Activated T-helper 17 cell treated with anti-CD3 and anti-CD28 coated beads, Interleukin-2, amount 50 U/mL, for 72 hours (primary cell): Measurements from ENCODE around the gene B3GNT5. TPM values are rescaled to one million over a fixed set of nuclear protein-coding genes. Genes with fewer than 3 reads are reported as not detected.

Experiments used
- ATAC-seq: fragments of 150-1000 bp; cut with Tn5 transposase; replicated peaks from 2 replicates; pipeline ENCODE4 v1.10.0; 2021; ENCODE audit warnings: mild to moderate bottlenecking, moderate library complexity
- H3K27ac Mint-ChIP-seq: one replicate; pipeline ENCODE4 v1.8.0; 2022; ENCODE audit warnings: mixed read lengths
- H3K27me3 Mint-ChIP-seq: one replicate; pipeline ENCODE4 v1.8.0; 2022; ENCODE audit warnings: mixed read lengths
- H3K36me3 Mint-ChIP-seq: one replicate; pipeline ENCODE4 v1.8.0; 2022; ENCODE audit warnings: low read depth, mild to moderate bottlenecking, mixed read lengths
- H3K4me1 Mint-ChIP-seq: one replicate; pipeline ENCODE4 v1.8.0; 2022; ENCODE audit warnings: mixed read lengths
- H3K4me3 Mint-ChIP-seq: one replicate; pipeline ENCODE4 v1.8.0; 2022; ENCODE audit warnings: mild to moderate bottlenecking, mixed read lengths
- H3K9me3 Mint-ChIP-seq: one replicate; pipeline ENCODE4 v1.8.0; 2022; ENCODE audit warnings: mixed read lengths
- total RNA-seq, 2 donors: library from RNA; stranded (reverse); gene quantifications; one replicate each; pipeline ENCODE4 v1.2.3, GENCODE V29; 2022

B3GNT5 gene
- total RNA-seq, 2 donors from 2014 or later, result 1.4 to 7.1 TPM

GRCh38 chr3:183283886-183284285 is 30.8 kb downstream of the B3GNT5 start:
- Mint-ChIP-seq H3K27ac (peak overlapping the region; percentile 89), H3K4me1 (peaks cover 23% of the 10 kb centered on the region), H3K9me3 (no peaks in the 10 kb centered on the region), H3K36me3 (peaks cover 5% of the 10 kb centered on the region), H3K4me3 (peak overlapping the region; percentile 31), H3K27me3 (no peaks in the 10 kb centered on the region)
- no peak for ATAC-seq

- no peak for ATAC-seq
- Mint-ChIP-seq H3K9me3 (no peaks in the 10 kb centered on the region), H3K4me1 (peaks cover 23% of the 10 kb centered on the region), H3K4me3 (peak overlapping the region; percentile 78), H3K27me3 (no peaks in the 10 kb centered on the region), H3K27ac (peak overlapping the region; percentile 89), H3K36me3 (peaks cover 9% of the 10 kb centered on the region)
Measured at GRCh38 chr3:183284570-183284969, 31.5 kb downstream of the B3GNT5 start.

- Mint-ChIP-seq H3K27ac (peak overlapping the region; percentile 89), H3K9me3 (no peaks in the 10 kb centered on the region), H3K4me3 (peak overlapping the region; percentile 78), H3K36me3 (peaks cover 9% of the 10 kb centered on the region), H3K27me3 (no peaks in the 10 kb centered on the region), H3K4me1 (peaks cover 23% of the 10 kb centered on the region)
- no peak for ATAC-seq
Measured at GRCh38 chr3:183285318-183285717, 32.3 kb downstream of the B3GNT5 start.

- peak overlapping the region; percentile 89 for H3K27ac Mint-ChIP-seq
- H3K4me3 Mint-ChIP-seq, result peak overlapping the region; percentile 78
- H3K9me3 Mint-ChIP-seq, result no peaks in the 10 kb centered on the region
- H3K36me3 Mint-ChIP-seq, result peaks cover 15% of the 10 kb centered on the region
- peaks cover 23% of the 10 kb centered on the region for H3K4me1 Mint-ChIP-seq
- ATAC-seq, result peak; percentile 89
- H3K27me3 Mint-ChIP-seq, result no peaks in the 10 kb centered on the region
Measured at GRCh38 chr3:183285828-183286457, 32.9 kb downstream of the B3GNT5 start.

GRCh38 chr3:183287301-183287971 is 34.4 kb downstream of the B3GNT5 start:
- ATAC-seq, result peak; percentile 51
- peak overlapping the region; percentile 89 for H3K27ac Mint-ChIP-seq
- no peaks in the 10 kb centered on the region for H3K9me3 Mint-ChIP-seq
- H3K4me3 Mint-ChIP-seq, result peak overlapping the region; percentile 78
- peaks cover 22% of the 10 kb centered on the region for H3K36me3 Mint-ChIP-seq
- H3K4me1 Mint-ChIP-seq, result peaks cover 27% of the 10 kb centered on the region
- no peaks in the 10 kb centered on the region for H3K27me3 Mint-ChIP-seq

GRCh38 chr3:183288117-183288516 is 35.1 kb downstream of the B3GNT5 start:
- no peaks in the 10 kb centered on the region for H3K9me3 Mint-ChIP-seq
- peaks cover 22% of the 10 kb centered on the region for H3K36me3 Mint-ChIP-seq
- H3K27ac Mint-ChIP-seq, result no peak overlapping the region
- no peaks in the 10 kb centered on the region for H3K27me3 Mint-ChIP-seq
- H3K4me3 Mint-ChIP-seq, result no peak overlapping the region
- H3K4me1 Mint-ChIP-seq, result peaks cover 27% of the 10 kb centered on the region
- ATAC-seq, result no peak

GRCh38 chr3:183290216-183290615 is 37.2 kb downstream of the B3GNT5 start:
- Mint-ChIP-seq H3K36me3 (peaks cover 27% of the 10 kb centered on the region), H3K4me1 (peaks cover 22% of the 10 kb centered on the region), H3K9me3 (no peaks in the 10 kb centered on the region), H3K4me3 (no peak overlapping the region), H3K27ac (peak overlapping the region; percentile 53), H3K27me3 (no peaks in the 10 kb centered on the region)
- ATAC-seq, result no peak

GRCh38 chr3:183291497-183292031 is 38.5 kb downstream of the B3GNT5 start:
- Mint-ChIP-seq H3K4me1 (peaks cover 12% of the 10 kb centered on the region), H3K36me3 (peaks cover 40% of the 10 kb centered on the region), H3K4me3 (no peak overlapping the region), H3K9me3 (no peaks in the 10 kb centered on the region), H3K27ac (no peak overlapping the region), H3K27me3 (no peaks in the 10 kb centered on the region)
- no peak for ATAC-seq

GRCh38 chr3:183293966-183294365 is 40.9 kb downstream of the B3GNT5 start:
- Mint-ChIP-seq H3K27ac (no peak overlapping the region), H3K4me1 (peaks cover 4% of the 10 kb centered on the region), H3K4me3 (no peak overlapping the region), H3K9me3 (no peaks in the 10 kb centered on the region), H3K27me3 (no peaks in the 10 kb centered on the region), H3K36me3 (peaks cover 40% of the 10 kb centered on the region)
- ATAC-seq, result no peak

GRCh38 chr3:183295211-183295610 is 42.2 kb downstream of the B3GNT5 start:
- Mint-ChIP-seq H3K4me1 (peaks cover 4% of the 10 kb centered on the region), H3K9me3 (no peaks in the 10 kb centered on the region), H3K4me3 (no peak overlapping the region), H3K27me3 (no peaks in the 10 kb centered on the region), H3K27ac (no peak overlapping the region), H3K36me3 (peaks cover 37% of the 10 kb centered on the region)
- ATAC-seq, result no peak

- H3K4me3 Mint-ChIP-seq, result no peak overlapping the region
- no peak overlapping the region for H3K27ac Mint-ChIP-seq
- H3K4me1 Mint-ChIP-seq, result peaks cover under 1% of the 10 kb centered on the region
- no peaks in the 10 kb centered on the region for H3K27me3 Mint-ChIP-seq
- ATAC-seq, result no peak
- peaks cover 22% of the 10 kb centered on the region for H3K36me3 Mint-ChIP-seq
- H3K9me3 Mint-ChIP-seq, result no peaks in the 10 kb centered on the region
Measured at GRCh38 chr3:183296944-183297343, 43.9 kb downstream of the B3GNT5 start.

- no peak for ATAC-seq
- H3K4me3 Mint-ChIP-seq, result no peak overlapping the region
- H3K36me3 Mint-ChIP-seq, result peaks cover 27% of the 10 kb centered on the region
- H3K4me1 Mint-ChIP-seq, result no peaks in the 10 kb centered on the region
- H3K27me3 Mint-ChIP-seq, result no peaks in the 10 kb centered on the region
- no peaks in the 10 kb centered on the region for H3K9me3 Mint-ChIP-seq
- H3K27ac Mint-ChIP-seq, result no peak overlapping the region
Measured at GRCh38 chr3:183298701-183299153, 45.7 kb downstream of the B3GNT5 start.

- no peak for ATAC-seq
- H3K4me1 Mint-ChIP-seq, result no peaks in the 10 kb centered on the region
- H3K36me3 Mint-ChIP-seq, result peaks cover 26% of the 10 kb centered on the region
- no peak overlapping the region for H3K27ac Mint-ChIP-seq
- no peaks in the 10 kb centered on the region for H3K27me3 Mint-ChIP-seq
- H3K4me3 Mint-ChIP-seq, result no peak overlapping the region
- H3K9me3 Mint-ChIP-seq, result no peaks in the 10 kb centered on the region
Measured at GRCh38 chr3:183299976-183300375, 46.9 kb downstream of the B3GNT5 start.

- Mint-ChIP-seq H3K27ac (no peak overlapping the region), H3K4me1 (no peaks in the 10 kb centered on the region), H3K9me3 (no peaks in the 10 kb centered on the region), H3K27me3 (no peaks in the 10 kb centered on the region), H3K4me3 (no peak overlapping the region), H3K36me3 (peaks cover 16% of the 10 kb centered on the region)
- ATAC-seq, result no peak
Measured at GRCh38 chr3:183300996-183301562, 48.0 kb downstream of the B3GNT5 start.
